Activated T-cell treated with anti-CD3 and anti-CD28 coated beads for 48 hours (primary cell): ENCODE data around the gene DPH2.
A peak's percentile ranks its signal among the peaks of the same experiment; 100 is the strongest.

ENCODE experiments used
- DNase-seq: peaks from one replicate; pipeline ENCODE4 v3.0.0-alpha.2; 2020; ENCODE audit warnings: low read depth

DPH2 gene

GRCh38 chr1:43983253-43983899 is 13.6 kb downstream of the DPH2 start:
- DNase-seq: no peak

- no peak for DNase-seq
These were observed 15.0 kb downstream of the DPH2 start for GRCh38 chr1:43984855-43985254.

- no peak for DNase-seq
These were observed 16.3 kb downstream of the DPH2 start for GRCh38 chr1:43985984-43986595.

- DNase-seq: no peak
These were observed 16.9 kb downstream of the DPH2 start for GRCh38 chr1:43986712-43987111.

- DNase-seq: no peak
These were observed 17.5 kb downstream of the DPH2 start for GRCh38 chr1:43987159-43987902.

GRCh38 chr1:43990271-43991199 is 20.7 kb downstream of the DPH2 start:
- DNase-seq: no peak

- DNase-seq: no peak
These were observed 21.3 kb downstream of the DPH2 start for GRCh38 chr1:43991200-43991475.

- peak; percentile 77 for DNase-seq
These were observed 21.8 kb downstream of the DPH2 start, which contains the start of gene CCDC24 for GRCh38 chr1:43991476-43992231. Gene CCDC24 (plus strand): TSS chr1:43991599. CDS start chr1:43991879, 280 bp downstream.

- DNase-seq: no peak
These were observed 22.6 kb downstream of the DPH2 start for GRCh38 chr1:43992232-43992995.

- DNase-seq: no peak
These were observed 23.6 kb downstream of the DPH2 start for GRCh38 chr1:43993206-43993914.

GRCh38 chr1:43994071-43994470 is 24.3 kb downstream of the DPH2 start:
- no peak for DNase-seq

- no peak for DNase-seq
These were observed 25.3 kb downstream of the DPH2 start for GRCh38 chr1:43994794-43995790.

GRCh38 chr1:43995984-43996732 is 26.3 kb downstream of the DPH2 start:
- no peak for DNase-seq

GRCh38 chr1:43996733-43997115 is 26.9 kb downstream of the DPH2 start:
- DNase-seq: no peak

GRCh38 chr1:43997295-43997999 is 27.6 kb downstream of the DPH2 start:
- no peak for DNase-seq

- no peak for DNase-seq
These were observed 28.2 kb downstream of the DPH2 start for GRCh38 chr1:43998000-43998378.

GRCh38 chr1:43999455-43999854 is 29.6 kb downstream of the DPH2 start:
- no peak for DNase-seq
